Lung (tissue), 12 donors: ENCODE data around the gene TAF9B. TPM values are rescaled to one million over a fixed set of nuclear protein-coding genes. Genes with fewer than 3 reads are reported as not detected.
"Not testable (repeated sequence)": the region's sequence is repeated elsewhere in the genome, so short reads cannot be mapped to it uniquely, and the experiment has no call there.

Experiments used
- ATAC-seq: fragments of 200-7000 bp; cut with Tn5 transposase; one replicate; pipeline ENCODE4 v1.9.1; 2020; ENCODE audit warnings: moderate number of reproducible peaks; ENCODE audit not compliant: insufficient read depth, low FRiP score
- DNase-seq, 3 donors: peaks; one replicate each; pipeline ENCODE4 v3.0.0-alpha.2; 2013 to 2017
- H3K27ac ChIP-seq, 2 donors: one replicate each; pipeline ENCODE4 v1.5.1; 2013; ENCODE audit warnings: mild to moderate bottlenecking in 2 of 2, moderate library complexity in 2 of 2, control low read depth in 1 of 2, inconsistent platforms in 1 of 2, low read depth in 1 of 2, low read length in 1 of 2
- H3K27me3 ChIP-seq, 3 donors: one replicate each; pipeline ENCODE4 v1.5.1; 2013; ENCODE audit warnings: low read length in 2 of 3; ENCODE audit not compliant: control insufficient read depth in 3 of 3, insufficient read depth in 3 of 3
- H3K36me3 ChIP-seq, 4 donors: one replicate each; pipeline ENCODE4 v1.5.1; 2013; ENCODE audit warnings: low read length in 4 of 4, mild to moderate bottlenecking in 1 of 4, moderate library complexity in 1 of 4; ENCODE audit not compliant: control insufficient read depth in 4 of 4, insufficient read depth in 4 of 4
- H3K4me1 ChIP-seq, 5 donors: one replicate each; pipeline ENCODE4 v1.5.1; 2013; ENCODE audit warnings: low read length in 5 of 5, mild to moderate bottlenecking in 2 of 5, moderate library complexity in 1 of 5; ENCODE audit not compliant: control insufficient read depth in 5 of 5, insufficient read depth in 5 of 5
- H3K4me3 ChIP-seq: one replicate; pipeline ENCODE4 v1.5.1; 2013; ENCODE audit warnings: mild to moderate bottlenecking, control low read depth, moderate library complexity
- H3K9ac ChIP-seq, 2 donors: one replicate each; pipeline ENCODE4 v1.5.1; 2013; ENCODE audit warnings: low read length in 2 of 2, control low read depth in 1 of 2; ENCODE audit not compliant: insufficient read depth in 1 of 2
- H3K9me3 ChIP-seq, 4 donors: one replicate each; pipeline ENCODE4 v1.5.1; 2013; ENCODE audit warnings: low read length in 3 of 4, mild to moderate bottlenecking in 1 of 4, moderate library complexity in 1 of 4; ENCODE audit not compliant: control insufficient read depth in 4 of 4, insufficient read depth in 3 of 4
- WGBS, 2 donors: extraction: QIAGEN DNeasy Blood & Tissue Kit; methylation state at CpG; one replicate each; pipeline ENCODE4 v1.1.7; 2013; 5-methylcytosine and 5-hydroxymethylcytosine counted together
- polyA plus RNA-seq, 2 donors: library from polyadenylated mRNA; stranded (reverse); fragments of 200-250 nt; gene quantifications; one replicate each; pipeline ENCODE4 v1.2.1, GENCODE V29; 2013
- total RNA-seq, 2 donors: library from RNA; depleted of rRNA in 1 of 2; stranded (reverse); fragments of >200 nt in 1 of 2; gene quantifications; one replicate each; pipeline ENCODE4 v1.2.1, GENCODE V29; 2014 to 2021
- TF ChIP-seq, protein P1 (sequence below): IDR thresholded peaks from 2 replicates; pipeline ENCODE4 v1.5.1; 2012; ENCODE audit warnings: mild to moderate bottlenecking; ENCODE audit errors: control extremely low read depth, extremely low read depth
- donor health status: control.
- donor health status: control.
- donor health status: Bipolar disorder and iron deficiency.
- donor health status: healthy.
- donor health status: DM: yes; HTN: yes; CAD: no.

Gene TAF9B
- total and polyA plus RNA-seq, 4 donors: 5.6 to 18.5 (median 12.1) TPM

DNA sequence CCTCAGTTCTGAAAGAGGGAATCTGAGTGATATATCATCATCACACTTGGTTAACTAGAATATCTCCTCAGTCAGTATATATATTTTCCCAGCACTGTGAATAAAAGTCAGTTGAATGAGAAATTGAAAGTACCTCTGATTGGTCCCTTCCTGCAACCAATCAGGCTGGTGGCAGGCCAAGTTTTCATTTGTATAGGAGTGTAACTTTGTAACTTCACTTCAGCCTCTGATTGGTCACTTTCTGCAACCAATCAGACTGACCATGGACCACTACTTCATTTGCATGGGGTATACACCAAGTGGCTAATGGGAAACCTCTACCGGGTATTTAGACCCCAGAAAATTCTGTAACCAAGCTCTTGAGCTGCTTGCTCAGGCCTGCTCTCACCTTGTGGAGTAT lies 37.4 kb downstream of the TAF9B start:
- Histone ChIP-seq H3K27ac (no peak overlapping the region), H3K27me3 (no peaks in the 10 kb centered on the region), H3K9me3 (peaks cover 0 to 2% (median 0%) of the 10 kb centered on the region in 4 donors), H3K4me3 (no peak overlapping the region), H3K36me3 (peaks cover 0 to 4% (median 0%) of the 10 kb centered on the region in 4 donors), H3K9ac (no peak overlapping the region), H3K4me1 (peaks cover 0 to 19% (median 4%) of the 10 kb centered on the region in 5 donors)
- 60 to 86% methylated on average over 1 of the region's 1 CpG for WGBS, 2 donors
- DNase-seq: peak; percentile 49 to 80 (median 73)
- TF ChIP-seq, protein P1, sequence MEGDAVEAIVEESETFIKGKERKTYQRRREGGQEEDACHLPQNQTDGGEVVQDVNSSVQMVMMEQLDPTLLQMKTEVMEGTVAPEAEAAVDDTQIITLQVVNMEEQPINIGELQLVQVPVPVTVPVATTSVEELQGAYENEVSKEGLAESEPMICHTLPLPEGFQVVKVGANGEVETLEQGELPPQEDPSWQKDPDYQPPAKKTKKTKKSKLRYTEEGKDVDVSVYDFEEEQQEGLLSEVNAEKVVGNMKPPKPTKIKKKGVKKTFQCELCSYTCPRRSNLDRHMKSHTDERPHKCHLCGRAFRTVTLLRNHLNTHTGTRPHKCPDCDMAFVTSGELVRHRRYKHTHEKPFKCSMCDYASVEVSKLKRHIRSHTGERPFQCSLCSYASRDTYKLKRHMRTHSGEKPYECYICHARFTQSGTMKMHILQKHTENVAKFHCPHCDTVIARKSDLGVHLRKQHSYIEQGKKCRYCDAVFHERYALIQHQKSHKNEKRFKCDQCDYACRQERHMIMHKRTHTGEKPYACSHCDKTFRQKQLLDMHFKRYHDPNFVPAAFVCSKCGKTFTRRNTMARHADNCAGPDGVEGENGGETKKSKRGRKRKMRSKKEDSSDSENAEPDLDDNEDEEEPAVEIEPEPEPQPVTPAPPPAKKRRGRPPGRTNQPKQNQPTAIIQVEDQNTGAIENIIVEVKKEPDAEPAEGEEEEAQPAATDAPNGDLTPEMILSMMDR: no peak
- ATAC-seq: no peak

DNA sequence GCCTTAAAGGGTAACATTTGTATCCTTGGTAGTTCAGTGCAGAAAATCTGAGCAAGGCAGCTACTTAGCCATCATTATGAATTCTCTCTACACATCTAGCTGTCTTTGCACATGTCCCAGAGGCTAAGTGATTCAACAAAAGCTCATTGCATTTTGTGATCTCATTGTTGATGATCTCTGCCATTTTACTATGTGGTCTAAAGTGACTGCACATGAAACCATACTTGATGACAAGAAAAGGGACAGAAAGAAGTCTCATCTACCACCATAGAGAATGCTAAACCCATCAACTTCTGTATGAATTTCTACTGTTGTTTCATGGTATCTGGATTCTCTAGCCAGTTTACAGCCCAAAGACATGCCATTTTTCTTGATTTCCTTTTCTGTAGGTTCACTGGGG lies 41.3 kb downstream of the TAF9B start:
- Histone ChIP-seq H3K4me1 (peaks cover 0 to 4% (median 0%) of the 10 kb centered on the region in 5 donors), H3K27ac (no peak overlapping the region), H3K9me3 (no peaks in the 10 kb centered on the region), H3K9ac (no peak overlapping the region), H3K4me3 (no peak overlapping the region), H3K36me3 (no peaks in the 10 kb centered on the region), H3K27me3 (no peaks in the 10 kb centered on the region)
- DNase-seq: no peak
- no peak for ATAC-seq
- TF ChIP-seq, protein P1: no peak

DNA sequence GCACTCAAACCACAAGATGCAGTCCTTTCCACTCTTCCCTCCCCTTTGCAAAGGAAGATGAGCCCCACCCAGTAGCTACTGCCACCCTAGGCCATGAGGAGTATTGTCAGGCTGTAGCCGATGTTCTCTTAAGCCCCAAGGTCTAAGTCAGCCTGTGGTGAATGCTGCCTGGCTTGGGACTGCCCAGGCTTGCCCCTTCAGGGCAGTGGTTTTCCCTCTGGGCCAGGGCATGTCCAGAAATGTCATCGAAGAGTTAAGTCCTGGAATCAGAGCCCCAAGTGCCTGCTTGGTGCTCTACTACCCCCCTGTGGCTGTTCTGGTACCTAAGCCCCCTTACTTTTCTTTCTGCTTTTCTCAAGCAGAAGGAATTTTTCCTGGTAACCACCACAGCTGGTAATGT lies 47.2 kb downstream of the TAF9B start:
- no peaks in the 10 kb centered on the region for H3K27me3 ChIP-seq
- H3K9me3 ChIP-seq: no peaks in the 10 kb centered on the region
- no peak for ATAC-seq
- DNase-seq: peak in 2 of 3 donors; percentile 30 to 48
- TF ChIP-seq, protein P1: no peak
- no peak overlapping the region for H3K9ac ChIP-seq
- WGBS, 2 donors: 29 to 38% methylated on average over 2 of the region's 2 CpGs
- H3K4me1 ChIP-seq: no peaks in the 10 kb centered on the region
- H3K4me3 ChIP-seq: no peak overlapping the region
- H3K36me3 ChIP-seq: no peaks in the 10 kb centered on the region
- no peak overlapping the region for H3K27ac ChIP-seq

DNA sequence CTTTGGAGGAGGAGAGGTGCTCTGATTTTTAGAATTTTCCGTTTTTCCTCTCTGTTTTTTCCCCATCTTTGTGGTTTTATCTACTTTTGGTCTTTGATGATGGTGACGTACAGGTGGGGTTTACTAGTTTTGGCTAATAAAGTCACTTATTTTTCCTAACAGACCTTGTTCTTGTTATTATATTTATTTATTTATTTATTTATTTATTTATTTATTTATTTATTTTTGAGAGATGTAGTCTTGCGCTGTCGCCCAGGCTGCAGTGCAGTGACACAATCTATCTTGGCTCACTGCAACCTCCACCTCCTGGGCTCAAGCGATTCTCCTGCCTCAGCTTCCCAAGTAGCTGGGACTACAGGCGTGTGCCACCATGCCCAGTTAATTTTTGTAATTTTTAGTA lies 58.0 kb downstream of the TAF9B start:
- not testable (repeated sequence) for H3K9me3 ChIP-seq, H3K4me3 ChIP-seq, H3K4me1 ChIP-seq, H3K27ac ChIP-seq, H3K9ac ChIP-seq, H3K36me3 ChIP-seq, H3K27me3 ChIP-seq, ATAC-seq, DNase-seq
- 89 to 96% methylated on average over 6 of the region's 6 CpGs for WGBS, 2 donors

Other genes with a start within 250 kb of the TAF9B start
- gene MAGT1, start 244.2 kb downstream of the TAF9B start, total RNA-seq: 10 to 100 TPM; 72.5 to 80.0 TPM
- gene MAGT1, start 244.2 kb downstream of the TAF9B start, polyA plus RNA-seq: 10 to 100 TPM; 15.3 to 42.2 TPM
- gene COX7B, start 240.2 kb downstream of the TAF9B start, total RNA-seq: 100 to 1,000 TPM; 141 to 168 TPM
- gene COX7B, start 240.2 kb downstream of the TAF9B start, polyA plus RNA-seq: 1,000 to 10,000 TPM in 1 of 2 donors, 100 to 1,000 TPM in 1; 532 to 1,269 TPM
- 10 to 100 TPM; 11.3 to 23.5 TPM for gene ATP7A, start 229.0 kb downstream of the TAF9B start, total RNA-seq
- gene ATP7A, start 229.0 kb downstream of the TAF9B start, polyA plus RNA-seq: 1 to 10 TPM; 2.5 to 3.6 TPM
- not detected for gene PGAM4, start 170.0 kb downstream of the TAF9B start, total RNA-seq
- gene PGAM4, start 170.0 kb downstream of the TAF9B start, polyA plus RNA-seq: under 1 TPM in 1 of 2 donors, not detected in 1; 0.08 TPM
- 100 to 1,000 TPM; 211 to 351 TPM for gene PGK1, start 35.4 kb downstream of the TAF9B start, total RNA-seq
- gene PGK1, start 35.4 kb downstream of the TAF9B start, polyA plus RNA-seq: 100 to 1,000 TPM in 1 of 2 donors, 10 to 100 TPM in 1; 82.3 to 508 TPM
- gene CYSLTR1, start 188.0 kb upstream of the TAF9B start, total RNA-seq: 1 to 10 TPM; 2.5 to 5.4 TPM
- gene CYSLTR1, start 188.0 kb upstream of the TAF9B start, polyA plus RNA-seq: 1 to 10 TPM; 1.8 to 2.1 TPM